ENCODE results near the gene NES. TPM values are rescaled to one million over a fixed set of nuclear protein-coding genes. Genes with fewer than 3 reads are reported as not detected.
A peak's percentile ranks its signal among the peaks of the same experiment; 100 is the strongest.

The NES gene
- polyA plus RNA-seq, 1 of the 3 experiments (the other 2 are of a cell fraction) = 15.8 TPM

- no peaks in the 10 kb centered on the region for H3K79me2 ChIP-seq (ENCODE audit: insufficient read depth)
- H3K4me2 ChIP-seq = peak overlapping the region; percentile 82
- no peak overlapping the region for H2AFZ ChIP-seq (ENCODE audit: low read depth)
- no peaks in the 10 kb centered on the region for H4K20me1 ChIP-seq (ENCODE audit: insufficient read depth)
- ChIA-PET POLR2A (interaction anchor here (0.9 to 4.3 kb wide), 16 partner anchors 9 to 167 kb away, joined by 3 to 57 read pairs (median 6); partner anchors contain the start of genes CRABP2, ISG20L2, METTL25B and MRPL24), CTCF (interaction anchor here (0.6 to 45.5 kb wide), 65 partner anchors 11 to 319 kb away, joined by 3 to 2702 read pairs (median 7); partner anchors contain the start of genes BCAN, CRABP2, HDGF and INSRR)
- peaks cover 14 to 55% of the 10 kb centered on the region in 2 experiments; a peak in 3 of 4 replicates for H3K4me1 ChIP-seq (ENCODE audit: control insufficient read depth in 1 of 2, insufficient read depth in 2 of 2, low read depth in 1 of 2, low read length in 1 of 2)
- 40% methylated on average over 10 of the region's 10 CpGs for WGBS (ENCODE audit: low lambda C conversion rate)
- H3K4me3 ChIP-seq (ENCODE audit: low read depth in 2 of 2, low read length in 1 of 2) = peak overlapping the region; percentile 32 to 51; a peak in 3 of 4 replicates
- TF ChIP-seq RXRA (IDR thresholded peaks at IDR 0.05; ENCODE audit: borderline replicate concordance, low read depth) (no peak), CTCF (IDR thresholded peaks at IDR 0.05) (no peak), REST (IDR thresholded peaks at IDR 0.05; ENCODE audit: low read depth, low read length) (no peak), ELF1 (IDR thresholded peaks at IDR 0.05) (no peak), IRF3 (IDR thresholded peaks at IDR 0.05; ENCODE audit: low read depth, low read length) (no peak), RCOR1 (IDR thresholded peaks at IDR 0.05; ENCODE audit: low read length) (peak; percentile 55; the same call in 1 of the 2 replicates), MEF2A (IDR thresholded peaks at IDR 0.05; ENCODE audit: borderline replicate concordance, low read depth) (no peak)
- no peak overlapping the region for H3K9ac ChIP-seq
- H3K27me3 ChIP-seq (ENCODE audit: insufficient read depth) = no peaks in the 10 kb centered on the region
- DNase-seq = no peak
- H3K9me2 ChIP-seq = no peaks in the 10 kb centered on the region
- H3K9me3 ChIP-seq = no peaks in the 10 kb centered on the region
- no peaks in the 10 kb centered on the region for H3K36me3 ChIP-seq (replicated peaks in 1 of 2; ENCODE audit: control insufficient read depth in 1 of 2, insufficient read depth in 2 of 2, low read length in 1 of 2)
- peak overlapping the region in 1 of 2 experiments; percentile 86; a peak in 2 of 4 replicates for H3K27ac ChIP-seq (ENCODE audit: low read depth in 2 of 2, low read length in 1 of 2)
- peaks cover 11% of the 10 kb centered on the region for H3F3A ChIP-seq (replicated peaks; ENCODE audit: insufficient read depth)
Measured at GRCh38 chr1:156689953-156690674, 12.9 kb upstream of the NES start.

All from SK-N-SH (cell line).